HepG2 (cell line): ENCODE measurements around the gene IRF2. TPM values are rescaled to one million over a fixed set of nuclear protein-coding genes. Genes with fewer than 3 reads are reported as not detected.

Experiments
- ARID4A ChIP-seq: sonication (generic); formaldehyde crosslinking; IDR thresholded peaks from 2 replicates; pipeline ENCODE4 v1.5.0; 2020; ENCODE audit warnings: mild to moderate bottlenecking, missing genetic modification reagents, borderline replicate concordance
- CCDC6 ChIP-seq: sonication (generic); formaldehyde crosslinking; IDR thresholded peaks from 2 replicates; pipeline ENCODE4 v1.8.1; 2022; ENCODE audit warnings: mild to moderate bottlenecking, missing genetic modification reagents, moderate library complexity
- FOXK1 ChIP-seq: sonication (generic); formaldehyde crosslinking; IDR thresholded peaks from 2 replicates; pipeline ENCODE4 v1.4.0; 2020; ENCODE audit warnings: low read depth, missing genetic modification reagents, borderline replicate concordance
- MIER3 ChIP-seq: IDR thresholded peaks from 2 replicates; pipeline ENCODE4 v1.6.1; 2016; ENCODE audit warnings: missing compliant biosample characterization, borderline replicate concordance
- MTA1 ChIP-seq: sonication (generic); formaldehyde crosslinking; IDR thresholded peaks from 2 replicates; pipeline ENCODE4 v1.4.0; 2020; ENCODE audit warnings: missing genetic modification reagents, mild to moderate bottlenecking, borderline replicate concordance
- PHF20 ChIP-seq: sonication (generic); formaldehyde crosslinking; IDR thresholded peaks from 2 replicates; pipeline ENCODE4 v1.5.0; 2020; ENCODE audit warnings: mild to moderate bottlenecking, missing genetic modification reagents
- RFXAP ChIP-seq: sonication (generic); formaldehyde crosslinking; IDR thresholded peaks from 2 replicates; pipeline ENCODE4 v1.4.0; 2020; ENCODE audit warnings: missing genetic modification reagents, borderline replicate concordance
- SALL1 ChIP-seq: sonication (generic); formaldehyde crosslinking; IDR thresholded peaks from 2 replicates; pipeline ENCODE4 v1.8.0; 2022; ENCODE audit warnings: mild to moderate bottlenecking, missing genetic modification reagents
- SAP130 ChIP-seq: IDR thresholded peaks from 2 replicates; pipeline ENCODE4 v1.6.1; 2016; ENCODE audit warnings: low read depth
- SMARCE1 ChIP-seq: fragments of 450-650 bp; IDR thresholded peaks from 2 replicates; pipeline ENCODE4 v1.6.1; 2017; ENCODE audit warnings: borderline replicate concordance
- SNAPC2 ChIP-seq: sonication (generic); formaldehyde crosslinking; IDR thresholded peaks from 2 replicates; pipeline ENCODE4 v1.8.1; 2022; ENCODE audit warnings: mild to moderate bottlenecking, missing genetic modification reagents
- SSRP1 ChIP-seq: IDR thresholded peaks from 2 replicates; pipeline ENCODE4 v1.6.1; 2016; ENCODE audit warnings: control low read depth
- TCF7 ChIP-seq: sonication (generic); IDR thresholded peaks from 2 replicates; pipeline ENCODE4 v1.6.1; 2016; ENCODE audit warnings: antibody characterized with exemption, low read depth
- ZFP36L1 ChIP-seq: sonication (generic); formaldehyde crosslinking; IDR thresholded peaks from 2 replicates; pipeline ENCODE4 v1.8.0; 2022; ENCODE audit warnings: mild to moderate bottlenecking, missing genetic modification reagents, moderate library complexity
- ZFP37 ChIP-seq: sonication (generic); formaldehyde crosslinking; IDR thresholded peaks from 2 replicates; pipeline ENCODE4 v1.4.0; 2020; ENCODE audit warnings: missing genetic modification reagents, borderline replicate concordance
- ZNF124 ChIP-seq: sonication (generic); formaldehyde crosslinking; IDR thresholded peaks from 2 replicates; pipeline ENCODE4 v1.4.0; 2020; ENCODE audit warnings: missing genetic modification reagents
- ZNF138 ChIP-seq: sonication (generic); formaldehyde crosslinking; IDR thresholded peaks from 2 replicates; pipeline ENCODE4 v1.5.0; 2020; ENCODE audit warnings: mild to moderate bottlenecking, low read depth, missing genetic modification reagents
- ZNF180 ChIP-seq: sonication (generic); formaldehyde crosslinking; IDR thresholded peaks from 2 replicates; pipeline ENCODE4 v1.4.0; 2020; ENCODE audit warnings: low read depth, missing genetic modification reagents, borderline replicate concordance
- ZNF607 ChIP-seq: sonication (generic); formaldehyde crosslinking; IDR thresholded peaks from 2 replicates; pipeline ENCODE4 v1.5.1; 2020; ENCODE audit warnings: missing genetic modification reagents, mild to moderate bottlenecking, borderline replicate concordance
- ZNF615 ChIP-seq: sonication (generic); formaldehyde crosslinking; IDR thresholded peaks from 2 replicates; pipeline ENCODE4 v1.5.0; 2020; ENCODE audit warnings: mild to moderate bottlenecking, missing genetic modification reagents, borderline replicate concordance
- polyA plus RNA-seq, 8 experiments: library from polyadenylated mRNA; depleted of rRNA in 3 of 8; stranded (reverse) in 7 of 8; unstranded in 1 of 8; fragments of >200 nt; fragmentation: Illumina TruSeq in 4 of 8; extraction: Trizol in 4 of 8; gene quantifications; 2 replicates each; pipeline versions ENCODE4 v1.2.1 to v1.2.3, GENCODE V29; 2011 to 2016; ENCODE audit warnings: low read depth in 4 of 8, missing spikeins in 1 of 8, mixed read lengths in 1 of 8; ENCODE audit not compliant: insufficient read depth in 1 of 8
- total RNA-seq, 5 experiments: library from RNA; depleted of rRNA; stranded (reverse); fragments of >200 nt; fragmentation: Illumina TruSeq; extraction: Trizol; gene quantifications; 2 replicates each; pipeline ENCODE4 v1.2.3, GENCODE V29; 2016; ENCODE audit warnings: low read depth in 1 of 5
- TF ChIP-seq, protein P1 (sequence below): sonication (generic); formaldehyde crosslinking; IDR thresholded peaks from 2 replicates; pipeline ENCODE4 v1.8.0; 2022; ENCODE audit warnings: missing genetic modification reagents, mild to moderate bottlenecking, moderate library complexity, borderline replicate concordance
- TF ChIP-seq, protein P2 (sequence below): sonication (generic); formaldehyde crosslinking; IDR thresholded peaks from 2 replicates; pipeline ENCODE4 v1.8.0; 2022; ENCODE audit warnings: mild to moderate bottlenecking, missing genetic modification reagents, moderate library complexity
- TF ChIP-seq, protein P3 (sequence below): sonication (generic); formaldehyde crosslinking; IDR thresholded peaks from 2 replicates; pipeline ENCODE4 v1.5.0; 2020; ENCODE audit warnings: missing genetic modification reagents

Gene IRF2
- total and polyA plus RNA-seq, 2 of the 13 experiments (the other 11 are each of a cell fraction or from before 2014, with no cell fraction given): 15.5 to 28.8 TPM

- TF ChIP-seq MTA1 (CRISPR knock-in tag): 0 out of 2 replicates have a peak, but pooled peaks have one; percentile 26
- 0 out of 2 replicates have a peak, but pooled peaks have one; percentile 67 for TF ChIP-seq CCDC6 (CRISPR knock-in tag)
- no peak for TF ChIP-seq ZNF607
- no peak for TF ChIP-seq ZNF180 (CRISPR knock-in tag)
- TF ChIP-seq RFXAP (CRISPR knock-in tag): no peak
- TF ChIP-seq SMARCE1: no peak
- TF ChIP-seq, protein P1, sequence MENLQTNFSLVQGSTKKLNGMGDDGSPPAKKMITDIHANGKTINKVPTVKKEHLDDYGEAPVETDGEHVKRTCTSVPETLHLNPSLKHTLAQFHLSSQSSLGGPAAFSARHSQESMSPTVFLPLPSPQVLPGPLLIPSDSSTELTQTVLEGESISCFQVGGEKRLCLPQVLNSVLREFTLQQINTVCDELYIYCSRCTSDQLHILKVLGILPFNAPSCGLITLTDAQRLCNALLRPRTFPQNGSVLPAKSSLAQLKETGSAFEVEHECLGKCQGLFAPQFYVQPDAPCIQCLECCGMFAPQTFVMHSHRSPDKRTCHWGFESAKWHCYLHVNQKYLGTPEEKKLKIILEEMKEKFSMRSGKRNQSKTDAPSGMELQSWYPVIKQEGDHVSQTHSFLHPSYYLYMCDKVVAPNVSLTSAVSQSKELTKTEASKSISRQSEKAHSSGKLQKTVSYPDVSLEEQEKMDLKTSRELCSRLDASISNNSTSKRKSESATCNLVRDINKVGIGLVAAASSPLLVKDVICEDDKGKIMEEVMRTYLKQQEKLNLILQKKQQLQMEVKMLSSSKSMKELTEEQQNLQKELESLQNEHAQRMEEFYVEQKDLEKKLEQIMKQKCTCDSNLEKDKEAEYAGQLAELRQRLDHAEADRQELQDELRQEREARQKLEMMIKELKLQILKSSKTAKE (CRISPR knock-in tag): peak; percentile 30; the same call in 1 of the 2 replicates
- no peak for TF ChIP-seq ZNF138 (CRISPR knock-in tag)
- TF ChIP-seq, protein P2, sequence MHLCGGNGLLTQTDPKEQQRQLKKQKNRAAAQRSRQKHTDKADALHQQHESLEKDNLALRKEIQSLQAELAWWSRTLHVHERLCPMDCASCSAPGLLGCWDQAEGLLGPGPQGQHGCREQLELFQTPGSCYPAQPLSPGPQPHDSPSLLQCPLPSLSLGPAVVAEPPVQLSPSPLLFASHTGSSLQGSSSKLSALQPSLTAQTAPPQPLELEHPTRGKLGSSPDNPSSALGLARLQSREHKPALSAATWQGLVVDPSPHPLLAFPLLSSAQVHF: no peak
- TF ChIP-seq ZFP36L1 (CRISPR knock-in tag): no peak
- TF ChIP-seq MIER3: no peak; the same call in 1 of the 2 replicates
- no peak for TF ChIP-seq PHF20
- no peak for TF ChIP-seq ZNF124
- TF ChIP-seq ZNF615 (CRISPR knock-in tag): no peak
- no peak for TF ChIP-seq SNAPC2
- TF ChIP-seq ARID4A (CRISPR knock-in tag): peak; percentile 30; the same call in 1 of the 2 replicates
- TF ChIP-seq SALL1: peak; percentile 83
- TF ChIP-seq SAP130 (CRISPR knock-in tag): peak; percentile 88
- no peak for TF ChIP-seq SSRP1 (CRISPR knock-in tag)
- peak; percentile 73 for TF ChIP-seq TCF7
- TF ChIP-seq ZFP37: no peak
- no peak; the same call in 1 of the 2 replicates for TF ChIP-seq FOXK1
- TF ChIP-seq, protein P3, sequence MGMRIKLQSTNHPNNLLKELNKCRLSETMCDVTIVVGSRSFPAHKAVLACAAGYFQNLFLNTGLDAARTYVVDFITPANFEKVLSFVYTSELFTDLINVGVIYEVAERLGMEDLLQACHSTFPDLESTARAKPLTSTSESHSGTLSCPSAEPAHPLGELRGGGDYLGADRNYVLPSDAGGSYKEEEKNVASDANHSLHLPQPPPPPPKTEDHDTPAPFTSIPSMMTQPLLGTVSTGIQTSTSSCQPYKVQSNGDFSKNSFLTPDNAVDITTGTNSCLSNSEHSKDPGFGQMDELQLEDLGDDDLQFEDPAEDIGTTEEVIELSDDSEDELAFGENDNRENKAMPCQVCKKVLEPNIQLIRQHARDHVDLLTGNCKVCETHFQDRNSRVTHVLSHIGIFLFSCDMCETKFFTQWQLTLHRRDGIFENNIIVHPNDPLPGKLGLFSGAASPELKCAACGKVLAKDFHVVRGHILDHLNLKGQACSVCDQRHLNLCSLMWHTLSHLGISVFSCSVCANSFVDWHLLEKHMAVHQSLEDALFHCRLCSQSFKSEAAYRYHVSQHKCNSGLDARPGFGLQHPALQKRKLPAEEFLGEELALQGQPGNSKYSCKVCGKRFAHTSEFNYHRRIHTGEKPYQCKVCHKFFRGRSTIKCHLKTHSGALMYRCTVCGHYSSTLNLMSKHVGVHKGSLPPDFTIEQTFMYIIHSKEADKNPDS (CRISPR knock-in tag): no peak
Measured at GRCh38 chr4:184434021-184434420, 40.3 kb downstream of the IRF2 start (continued).
